Measurements from ENCODE around the gene IREB2. TPM values are rescaled to one million over a fixed set of nuclear protein-coding genes. Genes with fewer than 3 reads are reported as not detected.

IREB2 gene
- total RNA-seq, 2 donors from 2014 or later, result 81.4 to 92.6 TPM

- Mint-ChIP-seq H3K27me3 (ENCODE audit: insufficient read depth) (no peaks in the 10 kb centered on the region), H3K4me3 (no peak overlapping the region), H3K4me1 (peaks cover 36% of the 10 kb centered on the region), H3K9me3 (no peaks in the 10 kb centered on the region), H3K27ac (no peak overlapping the region), H3K36me3 (ENCODE audit: low read depth) (no peaks in the 10 kb centered on the region)
- no peaks in the 10 kb centered on the region for H3K9me3 ChIP-seq (ENCODE audit: control insufficient read depth, low read length)
- H3K4me1 ChIP-seq (ENCODE audit: control insufficient read depth, insufficient read depth, low read length), result peaks cover 5% of the 10 kb centered on the region
- no peak overlapping the region for H3K4me3 ChIP-seq (ENCODE audit: low read length)
- no peaks in the 10 kb centered on the region for H3K36me3 ChIP-seq (ENCODE audit: control insufficient read depth, insufficient read depth, low read length)
- H3K27ac ChIP-seq (ENCODE audit: low read depth, low read length), result no peak overlapping the region
- no peaks in the 10 kb centered on the region for H3K27me3 ChIP-seq (ENCODE audit: control insufficient read depth, insufficient read depth, low read length, poor library complexity, severe bottlenecking)
- no peak overlapping the region for H3K9ac ChIP-seq (ENCODE audit: extremely low read depth, low read length, poor library complexity, severe bottlenecking)
- 71 to 77% methylated on average over 3 of the region's 3 CpGs for WGBS, 2 experiments (ENCODE audit: insufficient coverage in 1 of 2, insufficient read length in 1 of 2)
- no peak for DNase-seq
- TF ChIP-seq, protein P1, sequence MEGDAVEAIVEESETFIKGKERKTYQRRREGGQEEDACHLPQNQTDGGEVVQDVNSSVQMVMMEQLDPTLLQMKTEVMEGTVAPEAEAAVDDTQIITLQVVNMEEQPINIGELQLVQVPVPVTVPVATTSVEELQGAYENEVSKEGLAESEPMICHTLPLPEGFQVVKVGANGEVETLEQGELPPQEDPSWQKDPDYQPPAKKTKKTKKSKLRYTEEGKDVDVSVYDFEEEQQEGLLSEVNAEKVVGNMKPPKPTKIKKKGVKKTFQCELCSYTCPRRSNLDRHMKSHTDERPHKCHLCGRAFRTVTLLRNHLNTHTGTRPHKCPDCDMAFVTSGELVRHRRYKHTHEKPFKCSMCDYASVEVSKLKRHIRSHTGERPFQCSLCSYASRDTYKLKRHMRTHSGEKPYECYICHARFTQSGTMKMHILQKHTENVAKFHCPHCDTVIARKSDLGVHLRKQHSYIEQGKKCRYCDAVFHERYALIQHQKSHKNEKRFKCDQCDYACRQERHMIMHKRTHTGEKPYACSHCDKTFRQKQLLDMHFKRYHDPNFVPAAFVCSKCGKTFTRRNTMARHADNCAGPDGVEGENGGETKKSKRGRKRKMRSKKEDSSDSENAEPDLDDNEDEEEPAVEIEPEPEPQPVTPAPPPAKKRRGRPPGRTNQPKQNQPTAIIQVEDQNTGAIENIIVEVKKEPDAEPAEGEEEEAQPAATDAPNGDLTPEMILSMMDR (conservative IDR thresholded peaks at IDR 0.05), result no peak
Measured at GRCh38 chr15:78394026-78394425, 44.0 kb upstream of the IREB2 start.

DNA sequence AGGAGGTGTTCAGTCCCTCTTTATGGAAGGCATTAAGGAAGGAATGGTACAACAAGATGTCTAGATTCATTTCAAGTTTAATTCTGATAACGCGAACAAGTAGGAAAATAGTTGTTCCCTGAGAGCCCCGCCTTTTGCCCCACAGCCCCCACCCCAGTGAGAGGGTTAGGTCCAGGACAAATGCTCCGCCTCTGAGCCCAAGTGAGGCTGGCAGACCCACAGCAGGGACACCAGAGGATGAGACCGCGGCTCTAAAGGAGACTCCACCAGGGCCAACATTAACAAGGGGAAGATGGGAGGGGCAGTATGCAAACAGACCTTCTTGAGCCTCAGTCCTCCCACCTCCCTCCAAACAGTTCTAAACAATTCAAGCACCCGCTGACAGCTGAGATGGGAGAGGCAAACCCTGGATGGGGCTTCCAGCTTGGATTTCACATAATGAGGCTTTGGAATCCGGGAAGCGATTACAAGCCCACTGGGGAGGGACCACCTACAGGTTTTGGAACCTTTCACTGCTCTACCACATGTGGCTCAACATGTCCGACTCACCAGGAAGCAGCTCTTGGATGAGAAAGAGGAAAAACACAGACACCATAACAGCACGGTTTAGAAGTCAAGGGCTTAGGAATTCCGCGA, 42.9 kb upstream of the IREB2 start:
- H3K9ac ChIP-seq (ENCODE audit: extremely low read depth, low read length, poor library complexity, severe bottlenecking), result no peak overlapping the region
- peaks cover 39% of the 10 kb centered on the region for H3K4me1 Mint-ChIP-seq
- 8 to 21% methylated on average over 6 to 13 of the region's 13 CpGs for WGBS, 2 experiments (ENCODE audit: insufficient coverage in 1 of 2, insufficient read length in 1 of 2)

GRCh38 chr15:78396186-78396814, 41.7 kb upstream of the IREB2 start:
- H3K36me3 ChIP-seq (ENCODE audit: control insufficient read depth, insufficient read depth, low read length), result no peaks in the 10 kb centered on the region
- no peaks in the 10 kb centered on the region for H3K27me3 ChIP-seq (ENCODE audit: control insufficient read depth, insufficient read depth, low read length, poor library complexity, severe bottlenecking)
- Mint-ChIP-seq H3K27me3 (ENCODE audit: insufficient read depth) (no peaks in the 10 kb centered on the region), H3K4me3 (no peak overlapping the region), H3K4me1 (peaks cover 39% of the 10 kb centered on the region), H3K27ac (no peak overlapping the region), H3K9me3 (no peaks in the 10 kb centered on the region), H3K36me3 (ENCODE audit: low read depth) (no peaks in the 10 kb centered on the region)
- H3K4me1 ChIP-seq (ENCODE audit: control insufficient read depth, insufficient read depth, low read length), result peaks cover 5% of the 10 kb centered on the region
- no peak overlapping the region for H3K27ac ChIP-seq (ENCODE audit: low read depth, low read length)
- no peak overlapping the region for H3K4me3 ChIP-seq (ENCODE audit: low read length)
- 93 to 95% methylated on average over 7 to 8 of the region's 9 CpGs for WGBS, 2 experiments (ENCODE audit: insufficient coverage in 1 of 2, insufficient read length in 1 of 2)
- TF ChIP-seq, protein P1 (conservative IDR thresholded peaks at IDR 0.05), result no peak
- no peaks in the 10 kb centered on the region for H3K9me3 ChIP-seq (ENCODE audit: control insufficient read depth, low read length)
- no peak for DNase-seq
- H3K9ac ChIP-seq (ENCODE audit: extremely low read depth, low read length, poor library complexity, severe bottlenecking), result no peak overlapping the region

More for the DNA sequence above, 42.9 kb upstream of the IREB2 start:
- Mint-ChIP-seq H3K4me3 (no peak overlapping the region), H3K27me3 (ENCODE audit: insufficient read depth) (no peaks in the 10 kb centered on the region), H3K27ac (peak overlapping the region; percentile 45), H3K36me3 (ENCODE audit: low read depth) (no peaks in the 10 kb centered on the region), H3K9me3 (no peaks in the 10 kb centered on the region)
- Histone ChIP-seq H3K4me1 (ENCODE audit: control insufficient read depth, insufficient read depth, low read length) (peaks cover 5% of the 10 kb centered on the region), H3K9me3 (ENCODE audit: control insufficient read depth, low read length) (no peaks in the 10 kb centered on the region), H3K36me3 (ENCODE audit: control insufficient read depth, insufficient read depth, low read length) (no peaks in the 10 kb centered on the region), H3K27ac (ENCODE audit: low read depth, low read length) (no peak overlapping the region), H3K4me3 (ENCODE audit: low read length) (no peak overlapping the region), H3K27me3 (ENCODE audit: control insufficient read depth, insufficient read depth, low read length, poor library complexity, severe bottlenecking) (no peaks in the 10 kb centered on the region)
- TF ChIP-seq, protein P1 (conservative IDR thresholded peaks at IDR 0.05), result no peak
- peak; percentile 90 for DNase-seq

All from endodermal cell (in vitro differentiated cells).